ENCODE measurements around the gene CADM2. TPM values are rescaled to one million over a fixed set of nuclear protein-coding genes. Genes with fewer than 3 reads are reported as not detected.

Gene CADM2
- total RNA-seq, 1 donor from 2014 or later = 3.5 TPM

GRCh38 chr3:84977021-84977420, 18.2 kb downstream of the CADM2 start:
- H3K4me1 Mint-ChIP-seq = no peaks in the 10 kb centered on the region

DNA sequence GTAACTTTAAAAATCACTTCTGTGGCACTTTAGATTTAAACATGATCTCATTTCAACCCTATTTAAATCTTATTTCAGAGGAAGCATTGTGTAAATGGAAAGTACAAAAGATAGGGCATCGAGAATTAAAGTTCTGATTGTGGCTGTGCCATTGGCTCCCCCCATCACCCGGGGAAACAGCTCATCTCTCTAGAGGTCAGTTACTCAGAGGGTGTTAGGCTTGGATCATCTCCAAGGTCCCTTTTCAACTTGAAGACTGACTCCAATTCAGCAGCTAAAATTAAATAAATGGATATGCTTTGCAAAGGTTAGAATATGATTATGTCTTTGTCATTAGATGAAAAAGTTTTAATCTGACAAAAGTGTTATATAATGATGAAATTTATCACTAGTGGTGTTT, 20.1 kb downstream of the CADM2 start:
- H3K4me1 Mint-ChIP-seq = no peaks in the 10 kb centered on the region
- DNase-seq (ENCODE audit: low read depth, low spot score) = no peak
- TF ChIP-seq, protein P1, sequence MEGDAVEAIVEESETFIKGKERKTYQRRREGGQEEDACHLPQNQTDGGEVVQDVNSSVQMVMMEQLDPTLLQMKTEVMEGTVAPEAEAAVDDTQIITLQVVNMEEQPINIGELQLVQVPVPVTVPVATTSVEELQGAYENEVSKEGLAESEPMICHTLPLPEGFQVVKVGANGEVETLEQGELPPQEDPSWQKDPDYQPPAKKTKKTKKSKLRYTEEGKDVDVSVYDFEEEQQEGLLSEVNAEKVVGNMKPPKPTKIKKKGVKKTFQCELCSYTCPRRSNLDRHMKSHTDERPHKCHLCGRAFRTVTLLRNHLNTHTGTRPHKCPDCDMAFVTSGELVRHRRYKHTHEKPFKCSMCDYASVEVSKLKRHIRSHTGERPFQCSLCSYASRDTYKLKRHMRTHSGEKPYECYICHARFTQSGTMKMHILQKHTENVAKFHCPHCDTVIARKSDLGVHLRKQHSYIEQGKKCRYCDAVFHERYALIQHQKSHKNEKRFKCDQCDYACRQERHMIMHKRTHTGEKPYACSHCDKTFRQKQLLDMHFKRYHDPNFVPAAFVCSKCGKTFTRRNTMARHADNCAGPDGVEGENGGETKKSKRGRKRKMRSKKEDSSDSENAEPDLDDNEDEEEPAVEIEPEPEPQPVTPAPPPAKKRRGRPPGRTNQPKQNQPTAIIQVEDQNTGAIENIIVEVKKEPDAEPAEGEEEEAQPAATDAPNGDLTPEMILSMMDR (conservative IDR thresholded peaks at IDR 0.05) = no peak
- H3K27ac Mint-ChIP-seq (ENCODE audit: unreplicated experiment) = no peak overlapping the region
- no peaks in the 10 kb centered on the region for H3K9me3 Mint-ChIP-seq
- H3K36me3 Mint-ChIP-seq (ENCODE audit: low read depth) = no peaks in the 10 kb centered on the region
- H3K4me3 Mint-ChIP-seq = no peak overlapping the region
- H3K27me3 Mint-ChIP-seq (ENCODE audit: low read depth) = no peaks in the 10 kb centered on the region

More at GRCh38 chr3:84977021-84977420, 18.2 kb downstream of the CADM2 start:
- DNase-seq (ENCODE audit: low read depth, low spot score) = no peak
- no peaks in the 10 kb centered on the region for H3K9me3 Mint-ChIP-seq
- no peak overlapping the region for H3K27ac Mint-ChIP-seq (ENCODE audit: unreplicated experiment)
- TF ChIP-seq, protein P1 (conservative IDR thresholded peaks at IDR 0.05) = no peak
- H3K4me3 Mint-ChIP-seq = no peak overlapping the region
- no peaks in the 10 kb centered on the region for H3K36me3 Mint-ChIP-seq (ENCODE audit: low read depth)
- H3K27me3 Mint-ChIP-seq (ENCODE audit: low read depth) = no peaks in the 10 kb centered on the region

- TF ChIP-seq, protein P1 (conservative IDR thresholded peaks at IDR 0.05) = no peak
- no peak overlapping the region for H3K27ac Mint-ChIP-seq (ENCODE audit: unreplicated experiment)
- H3K27me3 Mint-ChIP-seq (ENCODE audit: low read depth) = no peaks in the 10 kb centered on the region
- H3K9me3 Mint-ChIP-seq = no peaks in the 10 kb centered on the region
- DNase-seq (ENCODE audit: low read depth, low spot score) = no peak
- peaks cover 9% of the 10 kb centered on the region for H3K4me1 Mint-ChIP-seq
- H3K4me3 Mint-ChIP-seq = no peak overlapping the region
- no peaks in the 10 kb centered on the region for H3K36me3 Mint-ChIP-seq (ENCODE audit: low read depth)
These were observed 21.2 kb downstream of the CADM2 start for GRCh38 chr3:84980011-84980410.

GRCh38 chr3:84980456-84980855, 21.7 kb downstream of the CADM2 start:
- no peaks in the 10 kb centered on the region for H3K27me3 Mint-ChIP-seq (ENCODE audit: low read depth)
- no peak for DNase-seq (ENCODE audit: low read depth, low spot score)

DNA sequence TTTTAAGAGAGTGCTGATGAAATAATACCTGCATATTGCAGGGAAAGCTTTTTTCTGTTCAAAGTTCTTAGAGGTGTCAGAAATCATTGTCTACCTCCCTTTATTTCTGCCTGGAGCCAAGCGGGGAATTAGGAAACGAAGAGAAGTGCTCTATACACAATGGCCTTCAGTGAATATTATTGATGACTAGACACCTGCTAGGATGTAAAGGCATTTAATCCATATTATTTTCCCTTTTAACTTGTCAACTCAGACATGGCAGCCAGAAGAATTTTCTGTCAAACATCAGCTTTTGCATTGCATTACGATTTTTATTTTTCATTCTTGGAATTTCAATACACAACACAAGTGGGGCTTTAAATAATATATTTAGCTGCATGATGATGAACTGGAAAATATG, 24.7 kb downstream of the CADM2 start:
- Mint-ChIP-seq H3K4me1 (peaks cover 9% of the 10 kb centered on the region), H3K36me3 (ENCODE audit: low read depth) (no peaks in the 10 kb centered on the region), H3K27me3 (ENCODE audit: low read depth) (no peaks in the 10 kb centered on the region), H3K27ac (ENCODE audit: unreplicated experiment) (no peak overlapping the region), H3K4me3 (no peak overlapping the region), H3K9me3 (no peaks in the 10 kb centered on the region)
- TF ChIP-seq, protein P1 (conservative IDR thresholded peaks at IDR 0.05) = no peak
- no peak for DNase-seq (ENCODE audit: low read depth, low spot score)

More at GRCh38 chr3:84980456-84980855, 21.7 kb downstream of the CADM2 start:
- H3K27ac Mint-ChIP-seq (ENCODE audit: unreplicated experiment) = no peak overlapping the region
- TF ChIP-seq, protein P1 (conservative IDR thresholded peaks at IDR 0.05) = no peak
- no peak overlapping the region for H3K4me3 Mint-ChIP-seq
- peaks cover 9% of the 10 kb centered on the region for H3K4me1 Mint-ChIP-seq
- no peaks in the 10 kb centered on the region for H3K36me3 Mint-ChIP-seq (ENCODE audit: low read depth)
- no peaks in the 10 kb centered on the region for H3K9me3 Mint-ChIP-seq

- Mint-ChIP-seq H3K27ac (ENCODE audit: unreplicated experiment) (no peak overlapping the region), H3K4me3 (no peak overlapping the region), H3K27me3 (ENCODE audit: low read depth) (no peaks in the 10 kb centered on the region), H3K36me3 (ENCODE audit: low read depth) (no peaks in the 10 kb centered on the region), H3K4me1 (peaks cover 9% of the 10 kb centered on the region), H3K9me3 (no peaks in the 10 kb centered on the region)
- no peak for DNase-seq (ENCODE audit: low read depth, low spot score)
- TF ChIP-seq, protein P1 (conservative IDR thresholded peaks at IDR 0.05) = no peak
These were observed 25.6 kb downstream of the CADM2 start for GRCh38 chr3:84984429-84984828.
